Heart left ventricle (tissue), 16 donors: ENCODE measurements around the gene SMPDL3B. TPM values are rescaled to one million over a fixed set of nuclear protein-coding genes. Genes with fewer than 3 reads are reported as not detected.

Source experiments
- ATAC-seq, 4 donors: fragments of 200-7000 bp; cut with Tn5 transposase; one replicate each; pipeline ENCODE4 v1.9.1; 2020 to 2022; ENCODE audit warnings: moderate library complexity in 4 of 4, mild to moderate bottlenecking in 3 of 4, moderate number of reproducible peaks in 1 of 4
- DNase-seq, 5 donors: peaks; one replicate each; pipeline ENCODE4 v3.0.0-alpha.2; 2020
- H3K27ac ChIP-seq, 12 donors: fragments of 200-600 bp; sonication (generic) in 4 of 12; one replicate each; pipeline versions ENCODE4 v1.5.0 to v1.8.0; 2016 to 2022; ENCODE audit warnings: mild to moderate bottlenecking in 2 of 12
- H3K27me3 ChIP-seq, 9 donors: fragments of 200-600 bp; sonication (generic) in 2 of 9; one replicate each; pipeline versions ENCODE4 v1.5.1 to v1.8.0; 2016 to 2022; ENCODE audit warnings: mild to moderate bottlenecking in 3 of 9
- H3K36me3 ChIP-seq, 9 donors: fragments of 200-600 bp; sonication (generic) in 2 of 9; one replicate each; pipeline versions ENCODE4 v1.5.0 to v1.8.0; 2018 to 2022; ENCODE audit warnings: mild to moderate bottlenecking in 2 of 9
- H3K4me1 ChIP-seq, 12 donors: fragments of 200-600 bp; sonication (generic) in 4 of 12; one replicate each; pipeline versions ENCODE4 v1.5.0 to v1.8.0; 2016 to 2022; ENCODE audit warnings: mild to moderate bottlenecking in 3 of 12
- H3K4me3 ChIP-seq, 12 donors: fragments of 200-600 bp; sonication (generic) in 4 of 12; one replicate each; pipeline versions ENCODE4 v1.5.0 to v1.8.0; 2017 to 2022; ENCODE audit warnings: mild to moderate bottlenecking in 9 of 12, moderate library complexity in 4 of 12
- H3K9me3 ChIP-seq, 12 donors: fragments of 200-600 bp; sonication (generic) in 4 of 12; one replicate each; pipeline versions ENCODE4 v1.5.0 to v1.8.0; 2016 to 2022; ENCODE audit warnings: mild to moderate bottlenecking in 1 of 12
- CTCF ChIP-seq, 12 donors: fragments of 200-600 bp; sonication (generic) in 4 of 12; IDR thresholded peaks; one replicate each; pipeline versions ENCODE4 v1.5.0 to v1.8.0; 2018 to 2022; ENCODE audit warnings: antibody characterized with exemption in 12 of 12, mild to moderate bottlenecking in 5 of 12
- POLR2A ChIP-seq, 2 donors: fragments of 450-650 bp; IDR thresholded peaks; one replicate each; pipeline ENCODE4 v1.6.1; 2017; ENCODE audit warnings: antibody characterized with exemption in 2 of 2, mild to moderate bottlenecking in 2 of 2, moderate library complexity in 2 of 2
- WGBS, 4 donors: extraction: QIAGEN DNeasy Blood & Tissue Kit in 2 of 4; methylation state at CpG; one replicate each; pipeline versions ENCODE4 v1.1.5 to v1.1.7; 2013 to 2018; 5-methylcytosine and 5-hydroxymethylcytosine counted together
- intact Hi-C, 10 donors: fragments of 100-400 bp; cut with DNase I; formaldehyde crosslinking; loops; one replicate each; pipeline versions ENCODE4 v1.11.1 to v1.14.2; 2022
- polyA plus RNA-seq, 2 donors: library from polyadenylated mRNA; stranded (reverse); fragments of 200-250 nt; gene quantifications; one replicate each; pipeline ENCODE4 v1.2.3, GENCODE V29; 2013
- total RNA-seq, 9 donors: library from RNA; depleted of rRNA in 2 of 9; stranded (reverse); fragments of >200 nt in 2 of 9; fragmentation: NEBNext Ultra II Directional in 3 of 9; extraction: Animal tissue kit (Norgen Biotek cat#: 25700) in 3 of 9; gene quantifications; one replicate each; pipeline versions ENCODE4 v1.1.0 to v1.2.4, GENCODE V29; 2016 to 2023
- donor health status: ischemic (EF 13 %, LVEDD 7.1; RV severe dilation, severe dysfunction).
- donor health status: healthy with polysubstance abuse.
- donor health status: DM: no; HTN: yes; CAD: no.
- donor health status: DM: no; HTN: no; CAD: no.
- donor health status: ischemic (EF 25% LVEDD 6.9; RV normal size, moderate dysfunction).
- donor health status: ischemic (EF 25% LVEDD 5.7; RV mildly dilated, moderate dysfunction).
- donor health status: healthy.
- donor health status: DM: yes; HTN: yes; CAD: no.
- donor health status: ischemic (EF 35%, LVEDD 5.7; RV mildly dilated, moderate dysfunction).
- donor health status: nonischemic (EF 11% LVEDD 7.7; RV severe dilation, severe dysfunction).
- donor health status: DM: yes; HTN: yes; CAD: no.
- donor health status: PGD.
- donor health status: ischemic (EF 29% LVEDD 5.4; RV normal size, mild dysfunction).
- donor health status: nonischemic (EF 23%, LVEDD 6.1; RV moderate dilation, normal function).

The SMPDL3B gene
- total and polyA plus RNA-seq, 11 donors, result 0.08 to 2.2 TPM; not detected in 9

GRCh38 chr1:27981145-27981544 lies 46.3 kb downstream of the SMPDL3B start:
- DNase-seq (no peak), ATAC-seq (no peak)
- no peaks in the 10 kb centered on the region for H3K27me3 ChIP-seq
- intact Hi-C loops, result loop anchor here in 5 of 10 donors (5.0 to 10.0 kb wide), 3 partner anchors 46 to 124 kb away; partner anchors contain the start of gene SMPDL3B (in 1 of the 5)
- peaks cover 0 to 14% (median 2%) of the 10 kb centered on the region in 12 donors for H3K4me1 ChIP-seq
- 62 to 73% (median 67%) methylated on average over 3 of the region's 3 CpGs for WGBS, 4 donors
- H3K4me3 ChIP-seq, result no peak overlapping the region
- peaks cover 0 to 48% (median 30%) of the 10 kb centered on the region in 9 donors for H3K36me3 ChIP-seq
- TF ChIP-seq POLR2A (IDR thresholded peaks at IDR 0.05) (no peak), CTCF (IDR thresholded peaks at IDR 0.05) (no peak)
- H3K9me3 ChIP-seq, result no peaks in the 10 kb centered on the region
- H3K27ac ChIP-seq, result peak overlapping the region in 2 of 12 donors; percentile 3 to 4

GRCh38 chr1:27990920-27991537 lies 56.2 kb downstream of the SMPDL3B start:
- H3K4me1 ChIP-seq, result peaks cover 0 to 36% (median 14%) of the 10 kb centered on the region in 12 donors
- no peaks in the 10 kb centered on the region for H3K9me3 ChIP-seq
- no peak overlapping the region for H3K4me3 ChIP-seq
- ATAC-seq (no peak), DNase-seq (no peak)
- H3K27me3 ChIP-seq, result no peaks in the 10 kb centered on the region
- no peak overlapping the region for H3K27ac ChIP-seq
- 91 to 96% (median 93%) methylated on average over 3 of the region's 3 CpGs for WGBS, 4 donors
- intact Hi-C loops, result no loop called here
- TF ChIP-seq POLR2A (IDR thresholded peaks at IDR 0.05) (no peak), CTCF (IDR thresholded peaks at IDR 0.05) (no peak)
- peaks cover 0 to 98% (median 76%) of the 10 kb centered on the region in 9 donors for H3K36me3 ChIP-seq

GRCh38 chr1:27992276-27992675 lies 57.5 kb downstream of the SMPDL3B start:
- intact Hi-C loops, result no loop called here
- Histone ChIP-seq H3K27me3 (no peaks in the 10 kb centered on the region), H3K4me1 (peaks cover 0 to 31% (median 14%) of the 10 kb centered on the region in 12 donors), H3K27ac (peak overlapping the region in 6 of 12 donors; percentile 4 to 76 (median 18)), H3K9me3 (no peaks in the 10 kb centered on the region), H3K4me3 (no peak overlapping the region), H3K36me3 (peaks cover 0 to 99% (median 81%) of the 10 kb centered on the region in 9 donors)
- DNase-seq (peak in 2 of 5 donors; percentile 20 to 35), ATAC-seq (peak in 3 of 4 donors; percentile 38 to 78 (median 53))
- WGBS, 4 donors, result 56 to 67% (median 62%) methylated on average over 6 of the region's 6 CpGs
- no peak for TF ChIP-seq CTCF (IDR thresholded peaks at IDR 0.05)
- TF ChIP-seq POLR2A (IDR thresholded peaks at IDR 0.05), result no peak

- intact Hi-C loops, result no loop called here
- 27 to 36% (median 32%) methylated on average over 3 of the region's 3 CpGs for WGBS, 4 donors
- Histone ChIP-seq H3K27me3 (no peaks in the 10 kb centered on the region), H3K27ac (peak overlapping the region in 3 of 12 donors; percentile 1 to 76 (median 35)), H3K9me3 (no peaks in the 10 kb centered on the region), H3K36me3 (peaks cover 0 to 99% (median 81%) of the 10 kb centered on the region in 9 donors), H3K4me1 (peaks cover 0 to 31% (median 14%) of the 10 kb centered on the region in 12 donors), H3K4me3 (no peak overlapping the region)
- DNase-seq, result no peak
- ATAC-seq, result peak in 3 of 4 donors; percentile 34 to 54 (median 50)
- no peak for TF ChIP-seq CTCF (IDR thresholded peaks at IDR 0.05)
- no peak for TF ChIP-seq POLR2A (IDR thresholded peaks at IDR 0.05)
Measured at GRCh38 chr1:27993241-27993640, 58.4 kb downstream of the SMPDL3B start.
